Loucy (cell line): Measurements from ENCODE around the gene BACE2.

Experiments
- H2AFZ ChIP-seq: fragments of 200-600 bp; sonication (generic); 2 replicates; pipeline ENCODE4 v1.6.0; 2016; ENCODE audit warnings: antibody characterized with exemption, mild to moderate bottlenecking, low read length, moderate library complexity
- H3F3A ChIP-seq: fragments of 200-600 bp; 2 replicates; pipeline ENCODE4 v1.6.0; 2016; ENCODE audit warnings: antibody characterized with exemption, low read depth, mild to moderate bottlenecking
- H3K27me3 ChIP-seq: fragments of 200-600 bp; sonication (generic); 2 replicates; pipeline ENCODE4 v1.6.1; 2014; ENCODE audit warnings: low read length, mild to moderate bottlenecking; ENCODE audit not compliant: insufficient read depth, poor library complexity, severe bottlenecking
- H3K36me3 ChIP-seq: fragments of 200-600 bp; sonication (generic); 2 replicates; pipeline ENCODE4 v1.6.1; 2016; ENCODE audit warnings: low read length; ENCODE audit not compliant: insufficient read depth
- H3K4me1 ChIP-seq: fragments of 200-600 bp; sonication (generic); 2 replicates; pipeline ENCODE4 v1.5.1; 2014; ENCODE audit warnings: low read length, mild to moderate bottlenecking; ENCODE audit not compliant: insufficient read depth, poor library complexity, severe bottlenecking
- H3K4me2 ChIP-seq: fragments of 200-600 bp; sonication (generic); 2 replicates; pipeline ENCODE4 v1.6.0; 2014; ENCODE audit warnings: antibody characterized with exemption, low read length, low read depth, mild to moderate bottlenecking; ENCODE audit not compliant: poor library complexity, severe bottlenecking
- H3K4me3 ChIP-seq: fragments of 200-600 bp; sonication (generic); 2 replicates; pipeline ENCODE4 v1.5.1; 2014; ENCODE audit warnings: low read length, mild to moderate bottlenecking, mixed read lengths; ENCODE audit not compliant: poor library complexity, severe bottlenecking
- H3K79me2 ChIP-seq: fragments of 200-600 bp; sonication (generic); 2 replicates; pipeline ENCODE4 v1.6.1; 2014; ENCODE audit warnings: low read length; ENCODE audit not compliant: insufficient read depth
- H3K9ac ChIP-seq: fragments of 200-600 bp; sonication (generic); 2 replicates; pipeline ENCODE4 v1.6.0; 2014; ENCODE audit warnings: mild to moderate bottlenecking, low read depth, low read length, moderate library complexity; ENCODE audit not compliant: poor library complexity, severe bottlenecking
- H3K9me2 ChIP-seq: fragments of 200-600 bp; sonication (generic); replicated peaks from 2 replicates; pipeline ENCODE4 v1.6.1; 2016; ENCODE audit warnings: low read depth, low read length, mixed read lengths
- H3K9me3 ChIP-seq: fragments of 200-600 bp; sonication (generic); 2 replicates; pipeline ENCODE4 v1.6.1; 2014; ENCODE audit warnings: mild to moderate bottlenecking, antibody characterized with exemption, low read length, low read depth; ENCODE audit not compliant: insufficient read depth
- H4K20me1 ChIP-seq: fragments of 200-600 bp; sonication (generic); 2 replicates; pipeline ENCODE4 v1.6.0; 2014; ENCODE audit warnings: antibody characterized with exemption, low read length, mild to moderate bottlenecking; ENCODE audit not compliant: insufficient read depth, poor library complexity, severe bottlenecking
- EZH2phosphoT487 ChIP-seq: fragments of 200-600 bp; IDR thresholded peaks from 2 replicates; pipeline ENCODE4 v1.6.1; 2018; ENCODE audit warnings: antibody characterized with exemption, mild to moderate bottlenecking, moderate library complexity, borderline replicate concordance
- TF ChIP-seq, protein P1 (sequence below): fragments of 200-600 bp; sonication (generic); conservative IDR thresholded peaks from 2 replicates; pipeline ENCODE4 v1.5.1; 2014; ENCODE audit warnings: mild to moderate bottlenecking, antibody characterized with exemption, low read length

Gene BACE2

DNA sequence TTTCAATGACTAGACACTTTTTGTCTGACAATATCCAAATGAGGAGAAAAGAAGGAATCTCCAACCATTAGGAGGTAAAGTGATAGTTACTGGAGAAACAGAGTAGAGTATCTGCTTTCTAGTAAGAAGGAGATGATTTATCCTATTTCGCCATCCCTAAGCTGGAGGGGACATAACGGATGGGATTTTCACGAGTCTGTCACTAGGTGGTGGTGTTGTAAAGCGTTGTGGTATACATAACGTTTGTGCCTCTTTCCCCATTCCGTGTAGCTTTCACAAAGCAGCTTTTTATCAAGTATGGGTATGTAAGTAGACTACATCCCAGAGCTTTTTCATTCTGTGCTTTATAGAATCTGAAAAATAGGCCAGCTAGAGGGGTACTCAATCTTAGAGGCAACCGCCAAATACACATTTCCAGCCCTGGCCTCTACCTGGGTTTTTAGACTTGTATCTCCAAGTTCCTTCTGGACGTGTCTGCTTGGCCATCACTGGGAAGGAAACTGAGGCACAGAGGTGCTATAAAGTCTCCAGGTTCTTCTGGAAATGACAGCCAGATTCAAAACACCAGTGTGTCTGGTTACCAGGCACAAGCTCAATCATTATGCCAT, 115.4 kb downstream of the BACE2 start:
- H3K4me2 ChIP-seq: no peak overlapping the region
- H3K4me3 ChIP-seq: no peak overlapping the region
- H3F3A ChIP-seq: no peaks in the 10 kb centered on the region
- no peaks in the 10 kb centered on the region for H3K4me1 ChIP-seq
- H3K9me2 ChIP-seq: no peaks in the 10 kb centered on the region
- H3K79me2 ChIP-seq: no peaks in the 10 kb centered on the region
- H3K36me3 ChIP-seq: no peaks in the 10 kb centered on the region
- no peaks in the 10 kb centered on the region for H3K27me3 ChIP-seq
- H3K9me3 ChIP-seq: no peaks in the 10 kb centered on the region
- 0 out of 2 replicates have a peak overlapping the region, but pooled peaks have one; percentile 38 for H2AFZ ChIP-seq
- H3K9ac ChIP-seq: no peak overlapping the region
- TF ChIP-seq, protein P1, sequence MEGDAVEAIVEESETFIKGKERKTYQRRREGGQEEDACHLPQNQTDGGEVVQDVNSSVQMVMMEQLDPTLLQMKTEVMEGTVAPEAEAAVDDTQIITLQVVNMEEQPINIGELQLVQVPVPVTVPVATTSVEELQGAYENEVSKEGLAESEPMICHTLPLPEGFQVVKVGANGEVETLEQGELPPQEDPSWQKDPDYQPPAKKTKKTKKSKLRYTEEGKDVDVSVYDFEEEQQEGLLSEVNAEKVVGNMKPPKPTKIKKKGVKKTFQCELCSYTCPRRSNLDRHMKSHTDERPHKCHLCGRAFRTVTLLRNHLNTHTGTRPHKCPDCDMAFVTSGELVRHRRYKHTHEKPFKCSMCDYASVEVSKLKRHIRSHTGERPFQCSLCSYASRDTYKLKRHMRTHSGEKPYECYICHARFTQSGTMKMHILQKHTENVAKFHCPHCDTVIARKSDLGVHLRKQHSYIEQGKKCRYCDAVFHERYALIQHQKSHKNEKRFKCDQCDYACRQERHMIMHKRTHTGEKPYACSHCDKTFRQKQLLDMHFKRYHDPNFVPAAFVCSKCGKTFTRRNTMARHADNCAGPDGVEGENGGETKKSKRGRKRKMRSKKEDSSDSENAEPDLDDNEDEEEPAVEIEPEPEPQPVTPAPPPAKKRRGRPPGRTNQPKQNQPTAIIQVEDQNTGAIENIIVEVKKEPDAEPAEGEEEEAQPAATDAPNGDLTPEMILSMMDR: peak; percentile 81
- no peak for TF ChIP-seq EZH2phosphoT487
- H4K20me1 ChIP-seq: no peaks in the 10 kb centered on the region

DNA sequence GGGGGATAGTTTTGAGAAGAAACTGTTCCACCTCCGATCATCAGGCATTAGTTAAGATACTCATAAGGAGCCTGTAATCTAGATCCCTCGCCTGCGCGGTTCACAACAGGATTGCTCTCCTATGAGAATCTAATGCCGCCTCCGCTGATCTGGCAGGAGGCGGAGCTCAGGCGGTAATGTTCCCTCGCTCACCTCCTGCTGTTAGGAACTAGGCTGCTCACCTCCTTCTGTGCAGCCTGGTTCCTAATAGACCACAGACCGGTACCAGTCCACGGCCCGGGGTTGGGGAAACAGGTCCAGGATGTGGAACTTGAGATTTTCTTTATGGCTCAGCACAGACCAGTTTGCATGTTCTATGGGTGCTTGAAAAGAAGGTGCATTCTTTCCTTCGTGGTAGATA, 121.5 kb downstream of the BACE2 start:
- Histone ChIP-seq H3K4me1 (no peaks in the 10 kb centered on the region), H3K27me3 (no peaks in the 10 kb centered on the region), H3K9me2 (no peaks in the 10 kb centered on the region), H3K4me3 (no peak overlapping the region), H3K79me2 (no peaks in the 10 kb centered on the region), H3K9ac (no peak overlapping the region), H4K20me1 (no peaks in the 10 kb centered on the region), H2AFZ (no peak overlapping the region), H3F3A (no peaks in the 10 kb centered on the region), H3K4me2 (no peak overlapping the region), H3K9me3 (no peaks in the 10 kb centered on the region), H3K36me3 (no peaks in the 10 kb centered on the region)
- TF ChIP-seq, protein P1: no peak
- no peak for TF ChIP-seq EZH2phosphoT487

DNA sequence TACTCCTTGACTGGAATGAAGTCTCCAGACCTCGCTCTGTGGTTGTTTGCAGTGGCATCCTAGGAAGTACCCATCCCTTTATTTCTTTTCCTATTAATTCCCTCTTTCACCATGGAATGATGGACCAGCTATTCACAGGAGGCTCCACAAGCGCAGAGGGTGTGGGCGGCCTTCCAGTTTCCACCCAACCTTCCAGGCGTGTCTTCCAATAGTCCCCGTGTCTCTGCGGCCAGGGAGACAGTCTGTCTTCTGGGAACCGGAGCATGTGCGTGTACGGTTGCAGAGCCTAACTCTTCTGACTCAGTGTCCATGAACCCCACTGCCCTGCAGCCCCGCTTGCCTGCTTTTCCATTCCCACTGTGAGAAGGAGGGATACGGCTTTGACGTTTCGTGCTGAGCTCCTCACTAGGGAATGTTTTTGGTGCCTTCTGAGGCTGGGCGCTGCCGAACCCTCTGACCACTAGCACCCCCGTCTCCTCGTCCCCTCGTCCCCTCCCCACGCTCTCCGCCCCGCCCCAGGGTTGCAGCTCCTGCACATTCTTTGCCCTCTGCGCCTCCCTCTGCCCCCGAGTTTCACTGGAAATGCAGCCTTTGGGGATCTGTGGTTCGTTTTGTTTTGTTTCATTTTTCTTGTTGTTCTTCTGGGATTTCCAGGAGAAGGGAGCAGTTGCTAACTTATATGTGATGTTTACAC, 122.3 kb downstream of the BACE2 start:
- Histone ChIP-seq H4K20me1 (no peaks in the 10 kb centered on the region), H3F3A (no peaks in the 10 kb centered on the region), H3K4me1 (no peaks in the 10 kb centered on the region), H3K9ac (no peak overlapping the region), H3K4me3 (no peak overlapping the region), H3K9me2 (no peaks in the 10 kb centered on the region), H3K36me3 (no peaks in the 10 kb centered on the region), H3K4me2 (no peak overlapping the region), H3K27me3 (no peaks in the 10 kb centered on the region), H2AFZ (no peak overlapping the region), H3K79me2 (no peaks in the 10 kb centered on the region), H3K9me3 (no peaks in the 10 kb centered on the region)
- no peak for TF ChIP-seq EZH2phosphoT487
- TF ChIP-seq, protein P1: no peak
